HG03064 (cell line): ENCODE measurements around the gene DNAH6.

Source experiments
- ATAC-seq: cut with Tn5 transposase; IDR thresholded peaks from one replicate; pipeline ENCODE4 v1.9.1; 2021; ENCODE audit warnings: low read depth; ENCODE audit not compliant: unreplicated experiment

Gene DNAH6

DNA sequence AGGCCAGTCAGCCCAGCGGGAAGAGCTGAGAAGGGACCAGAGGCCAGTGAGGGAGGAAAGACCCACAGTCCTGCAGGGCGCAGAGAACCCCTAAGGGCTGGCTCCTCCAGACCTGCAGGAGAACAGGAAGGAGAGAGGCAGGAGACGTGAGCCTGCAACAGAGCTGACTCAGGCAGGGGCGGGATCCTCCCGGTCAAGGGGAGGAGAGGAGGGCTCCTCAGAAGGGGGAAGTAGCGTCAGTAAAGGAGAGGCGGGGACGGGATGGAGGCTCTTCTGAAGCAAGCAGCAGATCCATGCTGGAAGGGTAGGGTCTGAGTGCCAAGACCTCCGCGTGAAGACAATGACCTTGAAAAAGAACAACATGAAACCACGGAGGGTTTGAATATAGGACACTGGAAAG is 313.8 kb downstream of the DNAH6 start:
- no peak for ATAC-seq

DNA sequence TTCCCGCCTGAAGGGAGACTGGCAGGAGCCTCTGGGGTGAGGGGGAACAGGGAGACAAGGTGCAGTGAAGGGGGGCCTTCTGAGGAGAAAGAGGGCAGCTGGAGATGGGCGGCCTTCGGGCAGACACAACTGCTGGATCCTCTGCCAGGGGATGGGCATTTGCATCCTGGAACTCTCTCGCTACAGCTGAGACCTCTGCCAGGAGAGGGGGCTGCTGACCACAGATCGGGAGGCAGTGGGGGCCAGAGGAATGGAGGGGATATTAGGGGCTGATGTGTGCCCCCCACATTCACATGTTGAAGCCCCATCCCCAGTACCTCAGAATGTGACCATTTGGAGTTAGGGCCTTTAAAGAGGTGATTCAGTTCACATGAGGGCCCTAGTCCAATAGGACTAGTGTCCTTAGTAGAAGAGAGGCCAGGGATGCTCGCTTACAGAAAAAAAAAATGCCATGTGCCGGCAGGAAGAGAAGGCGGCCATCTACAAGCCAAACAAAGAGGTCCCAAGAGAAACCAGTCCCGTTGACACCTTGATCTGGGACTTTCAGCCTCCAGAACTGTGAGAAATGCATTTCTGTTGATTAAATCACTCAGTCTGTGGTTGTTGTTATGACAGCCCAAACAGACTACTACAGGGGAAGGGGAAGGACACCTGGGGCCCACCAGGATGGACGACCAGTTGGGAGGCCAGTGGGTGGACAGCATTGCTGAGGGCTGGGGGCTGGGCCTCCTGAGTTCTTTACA is 314.6 kb downstream of the DNAH6 start:
- ATAC-seq: no peak

DNA sequence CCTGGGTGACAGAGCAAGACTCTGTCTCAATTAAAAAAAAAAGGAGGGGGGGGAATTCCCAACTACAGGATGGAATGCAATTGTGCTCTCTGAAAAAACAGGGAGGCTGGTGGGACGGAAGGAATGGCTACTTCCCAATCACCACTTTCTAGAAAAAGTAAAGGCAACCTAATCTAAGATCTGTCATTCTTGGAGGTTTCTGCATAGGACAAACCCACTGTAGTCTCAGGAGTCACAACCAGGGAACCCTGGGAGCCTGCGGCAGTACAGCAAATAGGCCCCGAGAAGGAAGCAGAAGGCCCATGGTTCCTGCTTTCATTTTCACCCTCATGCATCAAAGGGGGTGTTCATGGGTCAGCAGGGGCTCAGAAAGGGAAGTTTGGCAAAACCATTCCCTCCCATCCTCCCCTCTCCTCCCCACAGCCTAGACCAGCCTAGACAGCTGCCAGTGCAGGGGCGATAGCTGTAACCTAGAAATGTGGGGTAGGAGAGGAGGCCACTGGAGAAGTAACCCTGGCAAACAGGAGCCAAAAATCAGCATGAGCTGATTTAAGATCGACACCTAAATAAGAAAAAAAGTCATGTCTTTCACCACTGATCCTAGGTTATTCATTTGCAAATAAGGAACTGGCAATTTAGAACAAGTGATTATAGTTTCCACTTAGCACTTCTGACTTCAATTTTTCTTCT is 316.6 kb downstream of the DNAH6 start:
- ATAC-seq: peak; percentile 77

- ATAC-seq: no peak
Measured at GRCh38 chr2:84833481-84834150, 317.3 kb downstream of the DNAH6 start.

DNA sequence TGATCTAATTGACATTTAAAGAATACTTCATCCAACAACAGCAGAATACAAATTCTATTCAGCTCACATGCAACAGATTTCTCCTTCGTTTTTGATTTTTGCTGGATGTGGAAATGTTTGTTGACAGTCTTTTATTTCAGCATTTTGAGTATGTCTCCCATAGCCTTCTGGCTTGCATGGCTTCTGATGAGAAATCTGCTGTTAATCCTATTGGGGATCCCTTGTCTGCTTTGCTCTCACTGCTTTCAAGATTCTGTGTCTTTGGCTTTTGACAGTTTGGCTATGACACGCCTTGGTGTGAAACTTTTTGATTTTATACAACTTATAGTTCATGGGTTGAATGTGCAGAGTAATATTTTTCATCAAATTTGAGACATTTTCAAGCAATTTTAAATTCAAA is 319.9 kb downstream of the DNAH6 start:
- ATAC-seq: no peak

DNA sequence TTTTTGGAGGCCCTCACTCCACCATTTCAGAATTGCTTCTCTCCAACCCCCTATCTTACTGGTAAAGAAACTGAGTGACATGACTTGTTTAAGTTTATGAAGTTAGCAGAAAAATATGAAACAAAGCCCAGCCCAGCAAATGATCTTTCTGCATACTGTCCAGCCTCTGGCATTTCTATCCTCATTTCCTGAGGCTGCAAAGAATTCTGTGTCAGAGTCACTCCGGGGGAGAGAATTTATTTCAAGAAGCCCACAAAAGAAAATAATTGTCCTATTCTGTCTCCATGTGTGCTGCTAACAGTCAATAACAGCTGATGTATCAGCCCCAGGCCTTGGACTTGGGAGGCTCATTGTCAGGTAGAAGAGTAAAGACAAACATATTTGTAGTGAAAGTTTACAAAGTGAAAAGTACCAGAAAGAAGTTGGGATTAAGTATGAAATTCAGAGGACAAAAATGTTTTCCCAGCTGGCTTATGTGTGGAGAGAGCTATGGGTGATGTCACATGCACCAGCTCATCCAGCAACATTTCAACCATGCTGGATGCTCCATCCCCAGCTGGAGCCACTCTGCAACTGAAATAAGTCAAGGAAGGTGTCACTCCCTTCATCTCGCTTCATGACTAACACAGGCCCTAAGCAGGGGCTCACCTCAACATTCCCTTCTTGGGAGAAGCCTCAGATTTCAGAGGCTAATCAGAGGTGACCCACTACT is 322.3 kb downstream of the DNAH6 start:
- ATAC-seq: no peak

GRCh38 chr2:84839851-84840250 is 323.6 kb downstream of the DNAH6 start:
- ATAC-seq: no peak

DNA sequence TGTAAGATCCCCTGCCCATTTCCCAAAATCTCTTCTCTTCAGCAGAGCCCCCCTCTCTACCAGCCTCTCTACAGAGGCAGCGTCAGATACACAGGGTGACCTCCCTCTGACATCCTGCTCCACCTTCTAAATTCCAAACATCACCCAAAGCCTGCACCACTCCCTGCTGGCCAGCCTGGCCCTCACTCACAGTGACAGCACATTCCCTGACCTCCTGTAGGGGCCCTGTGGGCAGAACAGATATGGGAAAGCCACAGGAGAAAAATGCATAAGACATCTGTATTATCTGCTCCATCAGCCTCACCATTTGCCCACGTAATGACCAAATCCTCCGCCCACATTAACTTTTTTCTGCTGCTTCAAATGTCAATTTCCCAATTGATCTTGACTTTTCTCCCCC is 324.0 kb downstream of the DNAH6 start:
- no peak for ATAC-seq

DNA sequence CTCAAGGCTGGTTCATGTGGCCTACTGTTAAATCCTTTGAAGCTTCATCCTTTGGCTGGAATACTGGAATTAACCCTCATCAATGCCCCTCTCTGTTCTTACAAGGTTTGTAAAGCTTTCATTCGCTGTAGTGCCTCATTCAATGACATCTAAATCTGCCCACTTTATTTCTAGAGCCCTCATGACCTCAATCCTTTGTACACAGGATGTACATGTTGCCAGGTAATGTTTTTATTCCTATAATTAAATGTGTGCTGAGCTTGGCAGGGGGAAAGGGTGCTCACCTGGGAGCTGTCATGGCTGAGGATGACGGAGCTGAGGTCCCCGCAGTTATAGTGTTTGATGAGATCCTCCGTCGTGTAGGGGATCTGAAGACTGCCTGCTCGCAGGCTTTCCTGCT is 325.3 kb downstream of the DNAH6 start:
- no peak for ATAC-seq

GRCh38 chr2:84844141-84844540 is 327.8 kb downstream of the DNAH6 start:
- no peak for ATAC-seq

GRCh38 chr2:84846041-84846663 is 329.9 kb downstream of the DNAH6 start:
- ATAC-seq: no peak

GRCh38 chr2:84846741-84847142 is 330.4 kb downstream of the DNAH6 start:
- no peak for ATAC-seq

GRCh38 chr2:84847326-84848050 is 331.2 kb downstream of the DNAH6 start:
- ATAC-seq: no peak

GRCh38 chr2:84849271-84849952 is 333.1 kb downstream of the DNAH6 start:
- no peak for ATAC-seq

- ATAC-seq: no peak
Measured at GRCh38 chr2:84850471-84850870, 334.2 kb downstream of the DNAH6 start.

- no peak for ATAC-seq
Measured at GRCh38 chr2:84851876-84852275, 335.6 kb downstream of the DNAH6 start.

- ATAC-seq: no peak
Measured at GRCh38 chr2:84854850-84855249, 338.6 kb downstream of the DNAH6 start.

GRCh38 chr2:84855731-84856130 is 339.4 kb downstream of the DNAH6 start:
- no peak for ATAC-seq

DNA sequence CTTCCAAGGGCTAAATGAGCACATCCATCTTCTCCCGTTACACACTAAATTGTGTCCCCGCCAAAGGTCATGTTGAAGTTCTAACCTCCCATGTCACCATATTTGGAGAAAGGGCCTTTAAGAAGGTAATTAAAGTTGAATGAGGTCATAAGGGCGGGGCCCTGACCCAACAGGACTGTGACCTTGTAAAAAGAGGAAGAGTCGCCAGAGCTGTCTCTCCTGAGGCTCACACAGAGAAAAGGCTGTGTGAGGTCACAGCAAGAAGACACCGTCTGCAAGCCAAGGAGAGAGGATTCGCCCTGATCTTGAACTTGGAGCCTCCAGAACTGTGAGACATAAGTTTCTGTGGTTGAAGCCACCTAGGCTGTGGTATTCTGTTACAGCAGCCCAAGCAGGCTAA is 340.5 kb downstream of the DNAH6 start:
- no peak for ATAC-seq
